Neuron (in vitro differentiated cells): ENCODE results near the gene BBLN.
"Not testable (repeated sequence)": the region's sequence is repeated elsewhere in the genome, so short reads cannot be mapped to it uniquely, and the experiment has no call there.

Experiments used
- H2AFZ ChIP-seq: one replicate; pipeline ENCODE4 v1.6.1; 2013; ENCODE audit warnings: low read depth, mild to moderate bottlenecking, inconsistent platforms, low read length, moderate library complexity
- H3K27me3 ChIP-seq: one replicate; pipeline ENCODE4 v1.6.1; 2013; ENCODE audit warnings: low read length; ENCODE audit not compliant: insufficient read depth
- H3K36me3 ChIP-seq: one replicate; pipeline ENCODE4 v1.6.1; 2013; ENCODE audit warnings: low read length; ENCODE audit not compliant: insufficient read depth
- H3K4me1 ChIP-seq: one replicate; pipeline ENCODE4 v1.6.1; 2013; ENCODE audit warnings: low read length; ENCODE audit not compliant: insufficient read depth
- H3K4me3 ChIP-seq: 2 replicates; pipeline ENCODE4 v1.5.1; 2013; ENCODE audit warnings: mild to moderate bottlenecking, low read length, moderate library complexity
- H3K9me3 ChIP-seq: one replicate; pipeline ENCODE4 v1.6.1; 2013; ENCODE audit warnings: low read length

Gene BBLN

DNA sequence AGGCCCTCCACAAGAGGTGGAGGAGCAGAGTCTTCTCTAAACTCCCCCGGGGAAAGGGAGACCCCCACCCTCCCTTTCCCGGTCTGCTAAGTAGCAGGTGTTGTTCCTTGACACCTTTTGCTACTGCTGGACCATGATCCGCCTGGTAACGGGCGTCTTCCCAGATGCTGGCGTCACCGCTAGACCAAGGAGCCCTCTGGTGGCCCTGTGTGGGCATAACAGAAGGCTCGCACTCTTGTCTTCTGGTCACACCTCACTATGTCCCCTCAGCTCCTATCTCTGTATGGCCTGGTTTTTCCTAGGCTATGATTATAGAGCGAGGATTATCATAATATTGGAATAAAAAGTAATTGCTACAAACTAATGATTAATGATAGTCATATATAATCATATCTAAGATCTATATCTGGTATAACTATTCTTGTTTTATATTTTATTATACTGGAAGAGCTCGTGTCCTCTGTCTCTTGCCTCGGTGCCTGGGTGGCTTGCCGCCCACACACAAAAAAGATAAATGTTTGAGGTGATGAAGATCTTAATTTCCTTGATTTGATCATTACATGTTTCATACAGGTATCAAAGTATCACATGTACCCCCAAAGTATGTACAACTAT is 30.0 kb upstream of the BBLN start:
- not testable (repeated sequence) for H3K36me3 ChIP-seq, H3K9me3 ChIP-seq, H3K4me3 ChIP-seq, H2AFZ ChIP-seq, H3K27me3 ChIP-seq
- H3K4me1 ChIP-seq: peaks cover 22% of the 10 kb centered on the region

GRCh38 chr9:128130651-128131050 is 29.4 kb upstream of the BBLN start:
- not testable (repeated sequence) for H3K9me3 ChIP-seq, H3K36me3 ChIP-seq, H3K27me3 ChIP-seq, H2AFZ ChIP-seq, H3K4me3 ChIP-seq
- H3K4me1 ChIP-seq: peaks cover 22% of the 10 kb centered on the region

DNA sequence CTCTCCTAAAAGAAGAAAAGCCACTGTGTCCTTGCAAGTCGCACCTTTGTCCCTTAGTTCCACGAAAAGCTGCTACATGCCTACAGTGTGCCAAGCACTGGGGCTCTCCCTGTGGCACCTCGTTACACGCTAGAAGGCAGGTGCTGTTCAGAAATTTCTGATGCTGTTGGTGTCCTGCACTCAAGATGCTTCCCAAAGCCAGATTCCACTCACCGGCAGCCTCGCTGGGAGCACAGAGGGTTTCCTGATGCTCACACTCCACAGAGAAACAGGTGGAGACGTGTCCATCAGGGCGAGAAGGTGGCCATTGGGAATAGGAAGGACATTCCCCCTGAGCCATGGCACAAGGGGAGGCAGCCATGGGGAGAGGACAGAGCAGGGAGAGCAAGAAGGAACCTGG is 28.7 kb upstream of the BBLN start:
- H3K27me3 ChIP-seq, H3K36me3 ChIP-seq, H3K9me3 ChIP-seq, H2AFZ ChIP-seq, H3K4me3 ChIP-seq: not testable (repeated sequence)
- H3K4me1 ChIP-seq: peaks cover 16% of the 10 kb centered on the region

DNA sequence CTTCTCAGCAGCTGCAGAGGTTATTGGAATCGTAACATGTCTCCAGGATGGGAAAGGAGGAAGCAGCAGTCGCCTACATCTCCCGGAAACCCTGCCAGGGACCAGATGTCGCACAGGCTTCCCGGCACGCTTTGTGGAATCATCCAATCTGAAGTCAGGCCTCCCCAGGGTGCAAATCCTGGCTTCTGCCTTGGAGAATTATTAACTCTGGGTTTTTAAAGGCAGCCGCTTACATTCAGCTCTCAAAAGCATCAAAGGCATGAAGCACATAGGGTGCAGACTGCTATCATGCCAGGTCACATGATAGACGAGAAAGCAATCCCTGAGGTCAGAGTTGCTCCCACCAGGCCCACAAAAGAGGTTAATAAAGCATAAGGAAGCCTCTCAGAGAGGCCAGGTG is 27.9 kb upstream of the BBLN start:
- not testable (repeated sequence) for H3K9me3 ChIP-seq, H2AFZ ChIP-seq, H3K27me3 ChIP-seq, H3K4me3 ChIP-seq, H3K36me3 ChIP-seq
- peaks cover 11% of the 10 kb centered on the region for H3K4me1 ChIP-seq

- not testable (repeated sequence) for H3K36me3 ChIP-seq, H3K9me3 ChIP-seq, H3K4me3 ChIP-seq, H3K27me3 ChIP-seq, H2AFZ ChIP-seq
- peaks cover 12% of the 10 kb centered on the region for H3K4me1 ChIP-seq
Measured at GRCh38 chr9:128135561-128135960, 24.5 kb upstream of the BBLN start.

DNA sequence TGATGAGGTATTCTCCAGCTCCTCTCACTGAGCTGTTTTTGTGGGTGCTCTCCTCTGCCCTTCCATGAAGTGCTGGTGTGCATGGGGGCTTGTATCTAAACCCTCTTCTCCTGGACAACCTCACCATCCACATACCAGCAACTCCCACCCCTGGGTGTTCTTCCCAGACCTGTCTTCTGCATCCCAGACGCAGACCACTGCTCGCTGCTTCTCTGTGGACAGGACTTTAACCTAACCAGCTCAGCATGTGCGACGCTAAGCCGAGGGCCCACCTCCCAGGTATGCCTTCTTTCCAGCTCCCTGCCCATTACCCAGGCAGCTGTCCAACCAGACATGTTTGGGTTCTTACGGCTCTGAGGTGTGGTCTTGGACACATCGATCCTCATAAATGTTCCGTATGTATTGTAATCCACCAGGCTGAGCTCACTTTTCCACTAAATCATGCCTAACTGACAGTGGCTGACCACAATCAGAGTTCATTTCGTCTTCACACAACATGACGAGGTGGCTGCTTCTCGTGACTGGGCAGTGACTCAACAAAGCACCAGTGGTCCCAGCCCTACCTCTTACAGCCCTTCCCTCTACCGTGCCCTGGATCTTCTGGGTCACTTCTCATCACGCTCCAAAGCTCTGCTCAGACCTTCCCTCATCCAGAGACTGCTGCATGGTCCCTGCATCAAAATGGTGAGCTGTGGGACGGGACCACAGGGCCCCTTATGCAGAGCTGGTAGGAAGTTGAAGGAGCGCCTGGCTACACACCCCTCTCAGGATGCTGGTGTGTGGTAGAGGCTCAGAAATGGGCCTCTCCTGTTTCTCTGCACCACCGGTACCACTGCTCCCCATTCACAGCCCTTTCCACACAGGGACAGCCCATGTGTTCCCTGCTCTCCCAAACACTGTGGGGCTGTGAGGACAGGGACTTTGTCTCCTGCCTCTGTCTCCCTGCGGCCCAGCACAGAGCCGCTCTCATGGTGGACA is 23.0 kb upstream of the BBLN start:
- H3K27me3 ChIP-seq: no peaks in the 10 kb centered on the region
- no peaks in the 10 kb centered on the region for H3K36me3 ChIP-seq
- no peaks in the 10 kb centered on the region for H3K9me3 ChIP-seq
- H2AFZ ChIP-seq: no peak overlapping the region
- peaks cover 5% of the 10 kb centered on the region for H3K4me1 ChIP-seq
- H3K4me3 ChIP-seq: no peak overlapping the region

GRCh38 chr9:128138001-128138400 is 22.1 kb upstream of the BBLN start:
- Histone ChIP-seq H3K27me3 (no peaks in the 10 kb centered on the region), H2AFZ (no peak overlapping the region), H3K9me3 (no peaks in the 10 kb centered on the region)

GRCh38 chr9:128139621-128140020 is 20.4 kb upstream of the BBLN start:
- no peak overlapping the region for H3K4me3 ChIP-seq
- no peaks in the 10 kb centered on the region for H3K36me3 ChIP-seq
- H3K27me3 ChIP-seq: no peaks in the 10 kb centered on the region
- H2AFZ ChIP-seq: no peak overlapping the region
- peaks cover 3% of the 10 kb centered on the region for H3K4me1 ChIP-seq
- H3K9me3 ChIP-seq: no peaks in the 10 kb centered on the region

More at GRCh38 chr9:128138001-128138400, 22.1 kb upstream of the BBLN start:
- Histone ChIP-seq H3K4me3 (no peak overlapping the region), H3K36me3 (no peaks in the 10 kb centered on the region), H3K4me1 (peaks cover 3% of the 10 kb centered on the region)

- no peak overlapping the region for H2AFZ ChIP-seq
- H3K4me3 ChIP-seq: no peak overlapping the region
- H3K27me3 ChIP-seq: no peaks in the 10 kb centered on the region
- no peaks in the 10 kb centered on the region for H3K36me3 ChIP-seq
- peaks cover 3% of the 10 kb centered on the region for H3K4me1 ChIP-seq
- no peaks in the 10 kb centered on the region for H3K9me3 ChIP-seq
Measured at GRCh38 chr9:128141604-128142003, 18.5 kb upstream of the BBLN start.

DNA sequence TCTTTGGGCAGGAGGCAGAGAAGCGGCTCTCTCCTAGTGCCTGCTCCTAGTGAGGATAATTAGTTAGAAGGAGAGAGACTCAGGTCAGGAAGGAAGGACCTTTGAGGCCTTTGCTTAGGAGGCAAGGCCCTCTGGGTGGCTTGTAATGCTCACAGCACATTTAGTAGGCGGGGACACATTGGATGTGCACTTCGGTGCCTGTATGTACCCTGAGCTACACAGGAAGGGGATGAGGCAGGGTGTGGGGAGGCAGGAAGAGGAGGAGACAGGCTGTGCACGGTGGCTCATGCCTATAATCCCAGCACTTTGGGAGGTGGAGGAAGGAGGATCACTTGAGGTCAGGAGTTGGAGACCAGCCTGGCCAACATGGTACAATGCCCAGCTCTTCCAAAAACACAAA is 18.0 kb upstream of the BBLN start:
- Histone ChIP-seq H3K9me3 (no peaks in the 10 kb centered on the region), H3K4me1 (peaks cover 3% of the 10 kb centered on the region), H2AFZ (no peak overlapping the region), H3K36me3 (no peaks in the 10 kb centered on the region), H3K27me3 (no peaks in the 10 kb centered on the region), H3K4me3 (no peak overlapping the region)

DNA sequence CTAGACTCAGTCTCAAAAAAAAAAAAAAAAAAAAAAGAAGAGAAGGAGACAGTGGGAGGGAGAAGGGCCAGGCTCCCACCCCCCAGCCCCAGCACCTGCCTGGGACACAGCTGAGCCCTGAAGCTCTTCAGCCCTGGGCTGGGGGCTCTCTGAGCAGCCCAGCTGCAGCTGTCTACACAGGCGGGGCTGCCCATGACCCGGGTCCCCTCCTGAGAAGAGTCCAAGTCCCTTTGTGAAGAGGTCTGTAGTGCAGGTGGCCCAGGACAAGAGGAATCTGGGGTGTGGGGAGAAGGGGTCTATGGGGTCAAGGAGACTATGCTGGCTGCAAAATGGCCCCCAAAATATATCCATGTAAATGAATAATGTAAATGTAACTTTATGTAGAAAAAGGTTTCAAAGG is 17.5 kb upstream of the BBLN start:
- no peaks in the 10 kb centered on the region for H3K27me3 ChIP-seq
- H3K36me3 ChIP-seq: no peaks in the 10 kb centered on the region
- no peak overlapping the region for H2AFZ ChIP-seq
- no peaks in the 10 kb centered on the region for H3K9me3 ChIP-seq
- H3K4me3 ChIP-seq: no peak overlapping the region
- H3K4me1 ChIP-seq: peaks cover 3% of the 10 kb centered on the region

DNA sequence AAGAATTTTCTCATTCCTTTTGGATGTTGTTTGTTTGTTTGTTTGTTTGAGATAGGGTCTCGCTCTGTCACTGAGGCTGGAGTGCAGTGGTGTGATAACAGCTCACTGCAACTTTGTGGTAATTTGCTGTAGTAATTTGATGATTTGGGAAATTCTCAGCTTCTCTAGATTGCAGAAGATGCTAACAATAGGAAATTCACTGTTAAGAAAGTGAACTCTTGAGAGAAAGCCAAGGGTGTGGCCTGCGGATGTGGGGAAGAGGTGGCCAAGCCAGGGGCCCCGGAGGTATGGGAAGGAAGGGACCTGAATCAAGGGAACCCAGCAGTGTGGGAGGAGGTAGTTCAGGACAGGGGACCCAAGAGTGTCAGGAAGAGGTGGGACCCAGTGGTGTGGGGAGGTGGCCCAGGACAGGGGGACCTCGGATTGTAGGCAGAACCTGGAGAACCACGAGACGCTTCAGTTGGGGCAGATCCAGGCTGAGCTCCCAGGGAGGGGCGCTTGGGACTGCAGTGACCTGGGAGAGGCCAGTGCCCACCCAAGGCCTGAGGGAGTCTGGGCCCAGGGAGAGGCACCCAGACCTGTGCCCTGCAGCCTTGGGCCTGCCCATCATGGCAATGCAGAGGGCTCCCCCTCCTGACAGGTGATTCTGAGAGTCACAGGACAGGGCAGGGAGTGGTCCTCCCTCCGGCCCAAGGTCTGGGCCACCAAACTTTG is 16.4 kb upstream of the BBLN start:
- no peak overlapping the region for H3K4me3 ChIP-seq
- H2AFZ ChIP-seq: no peak overlapping the region
- H3K36me3 ChIP-seq: no peaks in the 10 kb centered on the region
- H3K9me3 ChIP-seq: no peaks in the 10 kb centered on the region
- H3K27me3 ChIP-seq: no peaks in the 10 kb centered on the region
- H3K4me1 ChIP-seq: peaks cover 3% of the 10 kb centered on the region
